H1 (cell line): ENCODE results near the gene GOLGA8S.

Experiments
- CHD1 ChIP-seq: IDR thresholded peaks from 2 replicates; pipeline ENCODE4 v1.6.1; 2012; ENCODE audit warnings: low read depth, low read length, improper control_type of control experiment
- CTCF ChIP-seq, 3 experiments: IDR thresholded peaks; 1 replicate in 2 of 3; 2 replicates in 1 of 3; pipeline versions ENCODE4 v1.5.1 to v1.6.1; 2011; ENCODE audit warnings: low read length in 3 of 3, mild to moderate bottlenecking in 3 of 3, inconsistent platforms in 2 of 3, low read depth in 1 of 3, moderate library complexity in 1 of 3; ENCODE audit not compliant: insufficient read depth in 1 of 3; ENCODE audit errors: control extremely low read depth in 1 of 3
- POLR2A ChIP-seq, 2 experiments: IDR thresholded peaks; 1 replicate in 1 of 2; 2 replicates in 1 of 2; pipeline ENCODE4 v1.6.1; 2011; ENCODE audit warnings: low read depth in 2 of 2, low read length in 2 of 2, mild to moderate bottlenecking in 2 of 2; ENCODE audit errors: control extremely low read depth in 1 of 2
- POLR2AphosphoS5 ChIP-seq: IDR thresholded peaks from 2 replicates; pipeline ENCODE4 v1.6.1; 2011; ENCODE audit warnings: low read depth, low read length
- SIRT6 ChIP-seq: IDR thresholded peaks from one replicate; pipeline ENCODE4 v1.7.1; 2012; ENCODE audit warnings: low read length, inconsistent platforms
- ZNF274 ChIP-seq: IDR thresholded peaks from 2 replicates; pipeline ENCODE4 v1.7.0; 2012; ENCODE audit warnings: low read length, borderline replicate concordance; ENCODE audit errors: extremely low read depth

- no peak for TF ChIP-seq CTCF (IDR thresholded peaks at IDR 0.05; ENCODE audit: control extremely low read depth in 1 of 3, insufficient read depth in 1 of 3, low read depth in 1 of 3, low read length in 3 of 3)
- TF ChIP-seq POLR2AphosphoS5: no peak
- TF ChIP-seq CHD1: no peak
- no peak for TF ChIP-seq SIRT6
- TF ChIP-seq POLR2A (IDR thresholded peaks at IDR 0.05; ENCODE audit: control extremely low read depth in 1 of 2, low read depth in 2 of 2, low read length in 2 of 2): no peak
- no peak for TF ChIP-seq ZNF274
Observed at GRCh38 chr15:23397779-23398178, 43.2 kb downstream of the GOLGA8S start.
